Osteoblast (primary cell): ENCODE measurements around the gene SGCE. TPM values are rescaled to one million over a fixed set of nuclear protein-coding genes. Genes with fewer than 3 reads are reported as not detected.

Experiments
- DNase-seq: peaks from one replicate; pipeline ENCODE4 v3.0.0; 2011; ENCODE audit warnings: low spot score, mixed read lengths; ENCODE audit not compliant: insufficient read length; ENCODE audit errors: missing footprints
- H2AFZ ChIP-seq: 2 replicates; pipeline ENCODE4 v1.6.0; 2011; ENCODE audit warnings: mild to moderate bottlenecking, low read length
- H3K27ac ChIP-seq: 2 replicates; pipeline ENCODE4 v1.5.1; 2011; ENCODE audit warnings: mild to moderate bottlenecking, low read depth, low read length, moderate library complexity
- H3K27me3 ChIP-seq: 2 replicates; pipeline ENCODE4 v1.6.0; 2012; ENCODE audit warnings: mild to moderate bottlenecking, control low read depth, inconsistent platforms, low read length, moderate library complexity; ENCODE audit not compliant: insufficient read depth
- H3K36me3 ChIP-seq: 2 replicates; pipeline ENCODE4 v1.5.1; 2011; ENCODE audit warnings: mild to moderate bottlenecking, low read length, control low read depth, moderate library complexity; ENCODE audit not compliant: insufficient read depth
- H3K4me1 ChIP-seq: 2 replicates; pipeline ENCODE4 v1.5.1; 2011; ENCODE audit warnings: mild to moderate bottlenecking, low read length, control low read depth, moderate library complexity; ENCODE audit not compliant: insufficient read depth
- H3K4me2 ChIP-seq: 2 replicates; pipeline ENCODE4 v1.6.0; 2011; ENCODE audit warnings: mild to moderate bottlenecking, low read length; ENCODE audit not compliant: insufficient read depth
- H3K4me3 ChIP-seq: fragments of 200-600 bp; sonication (generic); 3 replicates; pipeline ENCODE4 v1.5.1; 2012; ENCODE audit warnings: mild to moderate bottlenecking, low read length, inconsistent platforms; ENCODE audit not compliant: insufficient read depth
- H3K79me2 ChIP-seq: 2 replicates; pipeline ENCODE4 v1.6.0; 2012; ENCODE audit warnings: mild to moderate bottlenecking, low read length, control low read depth, inconsistent platforms; ENCODE audit not compliant: insufficient read depth
- H3K9me3 ChIP-seq: 2 replicates; pipeline ENCODE4 v1.5.1; 2011; ENCODE audit warnings: low read depth, low read length, control low read depth
- H4K20me1 ChIP-seq: 2 replicates; pipeline ENCODE4 v1.6.0; 2012; ENCODE audit warnings: mild to moderate bottlenecking, low read length, control low read depth; ENCODE audit not compliant: insufficient read depth
- CTCF ChIP-seq: IDR thresholded peaks from 2 replicates; pipeline ENCODE4 v1.5.1; 2011; ENCODE audit warnings: mild to moderate bottlenecking, low read depth, low read length, moderate library complexity; ENCODE audit errors: extremely low read depth
- total RNA-seq: library from RNA; depleted of rRNA; stranded (reverse); fragments of >200 nt; gene quantifications from 2 replicates; pipeline ENCODE4 v1.2.3, GENCODE V29; 2012

SGCE gene
- total RNA-seq, 1 donor, result 60.8 TPM

DNA sequence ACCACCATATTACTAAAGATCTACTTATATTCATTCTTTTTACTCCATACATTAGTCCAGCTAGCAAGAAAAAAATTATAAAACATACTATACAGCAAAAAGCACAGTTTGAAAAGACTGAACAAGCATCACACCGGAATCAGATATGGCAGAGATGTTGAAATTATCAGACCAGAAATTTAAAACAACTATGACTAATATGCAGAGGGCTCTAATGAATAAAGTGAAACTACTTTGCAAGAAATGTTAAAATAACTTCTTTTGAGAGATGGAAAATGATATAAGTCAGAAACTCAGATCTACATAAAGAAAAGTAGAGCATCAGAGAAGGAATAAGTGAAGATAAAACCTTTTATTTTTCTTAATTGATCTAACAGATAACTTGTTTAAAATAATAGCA lies 50.9 kb downstream of the SGCE start:
- no peak for TF ChIP-seq CTCF
- no peaks in the 10 kb centered on the region for H3K4me1 ChIP-seq
- H3K4me2 ChIP-seq, result no peak overlapping the region
- H3K4me3 ChIP-seq, result no peak overlapping the region
- no peak overlapping the region for H3K27ac ChIP-seq
- no peaks in the 10 kb centered on the region for H3K9me3 ChIP-seq
- no peaks in the 10 kb centered on the region for H3K27me3 ChIP-seq
- no peaks in the 10 kb centered on the region for H4K20me1 ChIP-seq
- DNase-seq, result no peak
- no peaks in the 10 kb centered on the region for H3K79me2 ChIP-seq
- no peak overlapping the region for H2AFZ ChIP-seq
- H3K36me3 ChIP-seq, result peaks cover 5% of the 10 kb centered on the region

DNA sequence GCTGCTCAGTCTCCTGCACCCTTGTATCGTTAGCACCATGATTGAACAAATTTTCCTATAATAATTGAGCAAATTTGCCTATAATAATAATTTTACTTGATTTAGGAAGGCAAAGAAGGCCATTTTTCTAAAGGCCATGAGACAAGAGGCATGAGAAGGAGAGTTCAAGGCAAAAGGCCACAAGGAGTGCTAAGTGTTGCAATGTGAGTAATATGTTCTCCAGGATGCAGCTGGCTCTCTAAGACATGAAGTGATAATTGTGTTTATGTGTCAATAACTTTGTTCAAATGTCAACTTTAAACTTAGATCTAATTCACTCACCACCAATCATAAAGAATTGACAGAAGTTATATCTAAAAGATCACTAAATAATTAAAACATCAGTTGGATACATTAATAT lies 53.8 kb downstream of the SGCE start:
- H3K36me3 ChIP-seq, result peaks cover 9% of the 10 kb centered on the region
- no peaks in the 10 kb centered on the region for H3K27me3 ChIP-seq
- no peak overlapping the region for H2AFZ ChIP-seq
- no peak for TF ChIP-seq CTCF
- H3K27ac ChIP-seq, result no peak overlapping the region
- H3K9me3 ChIP-seq, result no peaks in the 10 kb centered on the region
- H4K20me1 ChIP-seq, result no peaks in the 10 kb centered on the region
- H3K79me2 ChIP-seq, result no peaks in the 10 kb centered on the region
- H3K4me2 ChIP-seq, result no peak overlapping the region
- H3K4me3 ChIP-seq, result no peak overlapping the region
- no peak for DNase-seq
- H3K4me1 ChIP-seq, result no peaks in the 10 kb centered on the region

- no peak overlapping the region for H3K27ac ChIP-seq
- no peaks in the 10 kb centered on the region for H3K79me2 ChIP-seq
- no peak for DNase-seq
- TF ChIP-seq CTCF, result no peak
- peaks cover 9% of the 10 kb centered on the region for H3K36me3 ChIP-seq
- no peak overlapping the region for H2AFZ ChIP-seq
- H3K4me1 ChIP-seq, result no peaks in the 10 kb centered on the region
- H3K4me2 ChIP-seq, result no peak overlapping the region
- H3K27me3 ChIP-seq, result no peaks in the 10 kb centered on the region
- no peaks in the 10 kb centered on the region for H3K9me3 ChIP-seq
- H4K20me1 ChIP-seq, result no peaks in the 10 kb centered on the region
- no peak overlapping the region for H3K4me3 ChIP-seq
Observed at GRCh38 chr7:94600267-94600666, 55.7 kb downstream of the SGCE start.

- Histone ChIP-seq H3K9me3 (no peaks in the 10 kb centered on the region), H3K27ac (no peak overlapping the region), H2AFZ (no peak overlapping the region), H3K27me3 (no peaks in the 10 kb centered on the region), H4K20me1 (no peaks in the 10 kb centered on the region), H3K36me3 (peaks cover 9% of the 10 kb centered on the region), H3K4me1 (no peaks in the 10 kb centered on the region), H3K4me2 (no peak overlapping the region), H3K4me3 (no peak overlapping the region), H3K79me2 (no peaks in the 10 kb centered on the region)
- no peak for DNase-seq
- TF ChIP-seq CTCF, result no peak
Observed at GRCh38 chr7:94595717-94596116, 60.2 kb downstream of the SGCE start.
